ENCODE results near the gene ARHGDIA. TPM values are rescaled to one million over a fixed set of nuclear protein-coding genes. Genes with fewer than 3 reads are reported as not detected.

Gene ARHGDIA
- total RNA-seq, 1 donor from 2014 or later: 114 TPM

DNA sequence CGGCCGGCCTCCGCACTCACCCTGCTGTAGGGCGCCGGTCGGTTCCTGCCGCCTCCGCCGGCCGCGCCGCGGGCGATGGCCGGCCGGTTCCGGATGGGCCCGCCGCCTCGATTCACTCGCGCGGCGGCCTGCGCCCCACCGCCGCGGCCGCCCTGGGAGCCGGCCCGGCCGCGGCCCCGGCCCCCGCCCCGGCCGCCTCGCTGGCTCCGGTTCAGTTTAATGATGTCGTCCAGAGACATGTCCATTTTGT lies 20.1 kb upstream of the ARHGDIA start:
- intact Hi-C loops (cut with micrococcal nuclease): no loop called here
- ATAC-seq (no peak), DNase-seq (no peak)

DNA sequence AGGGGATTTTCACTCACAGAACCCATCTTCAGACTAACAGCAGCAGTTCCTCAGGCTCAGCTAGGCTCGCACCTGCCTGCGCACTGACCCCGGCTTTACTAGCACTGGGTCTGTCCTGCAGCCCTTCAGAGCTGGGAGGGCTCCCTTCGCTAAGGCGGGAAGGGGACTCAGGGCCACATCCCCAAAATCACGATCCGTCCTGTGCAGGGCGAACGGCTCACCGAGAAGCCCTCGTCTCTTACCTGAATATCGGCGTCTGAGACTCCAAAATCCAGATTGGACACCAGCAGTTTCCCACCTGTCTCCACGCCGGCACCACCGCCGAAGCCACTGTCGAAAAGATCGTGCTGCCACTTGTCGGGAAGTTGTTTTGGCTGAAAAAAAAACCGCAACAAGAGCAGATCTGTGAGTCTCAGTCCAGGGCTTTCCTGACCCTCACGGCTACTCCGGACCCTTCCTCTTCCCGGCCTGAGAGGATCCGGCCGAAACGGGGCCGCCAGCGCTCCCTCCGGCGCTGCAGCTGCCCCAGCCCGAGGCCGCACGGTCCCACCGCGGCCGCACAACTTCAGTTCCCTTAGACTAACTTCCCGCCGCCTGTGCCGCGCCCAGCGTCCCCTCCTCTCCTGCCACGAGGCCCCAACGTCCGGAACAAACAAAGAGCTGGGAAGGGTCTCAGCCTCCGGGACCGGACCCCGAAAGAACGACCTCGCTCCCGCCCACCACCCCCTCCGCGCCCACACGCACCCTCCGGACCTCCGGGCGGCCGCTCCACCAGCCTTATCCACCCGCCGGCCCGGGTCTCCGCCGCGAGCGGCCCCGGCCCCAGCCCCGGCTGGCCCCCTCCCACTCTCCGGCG lies 19.5 kb upstream of the ARHGDIA start:
- ATAC-seq: no peak
- no peak for DNase-seq
- intact Hi-C loops (cut with micrococcal nuclease): no loop called here

DNA sequence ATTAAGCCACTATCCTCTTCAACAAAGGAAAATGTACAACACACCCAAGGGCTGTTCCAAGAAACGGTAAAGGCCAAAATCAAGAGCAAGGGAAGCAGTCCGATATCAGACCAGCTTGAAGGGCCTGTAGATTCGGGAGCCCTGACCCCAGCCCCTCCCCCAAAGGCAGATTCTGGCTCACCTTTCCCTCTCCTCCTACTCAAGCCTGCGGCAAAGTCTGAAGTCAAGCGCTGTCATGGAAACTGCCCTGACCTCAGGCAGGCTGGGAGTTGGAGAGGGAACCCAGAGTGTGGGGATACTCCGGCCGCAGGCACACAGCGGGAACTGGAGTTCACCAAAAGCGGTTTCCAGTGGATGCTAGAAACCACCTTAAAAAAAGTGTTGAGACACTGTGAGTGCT lies 18.5 kb upstream of the ARHGDIA start:
- ATAC-seq: no peak
- DNase-seq: no peak
- intact Hi-C loops (cut with micrococcal nuclease): no loop called here

DNA sequence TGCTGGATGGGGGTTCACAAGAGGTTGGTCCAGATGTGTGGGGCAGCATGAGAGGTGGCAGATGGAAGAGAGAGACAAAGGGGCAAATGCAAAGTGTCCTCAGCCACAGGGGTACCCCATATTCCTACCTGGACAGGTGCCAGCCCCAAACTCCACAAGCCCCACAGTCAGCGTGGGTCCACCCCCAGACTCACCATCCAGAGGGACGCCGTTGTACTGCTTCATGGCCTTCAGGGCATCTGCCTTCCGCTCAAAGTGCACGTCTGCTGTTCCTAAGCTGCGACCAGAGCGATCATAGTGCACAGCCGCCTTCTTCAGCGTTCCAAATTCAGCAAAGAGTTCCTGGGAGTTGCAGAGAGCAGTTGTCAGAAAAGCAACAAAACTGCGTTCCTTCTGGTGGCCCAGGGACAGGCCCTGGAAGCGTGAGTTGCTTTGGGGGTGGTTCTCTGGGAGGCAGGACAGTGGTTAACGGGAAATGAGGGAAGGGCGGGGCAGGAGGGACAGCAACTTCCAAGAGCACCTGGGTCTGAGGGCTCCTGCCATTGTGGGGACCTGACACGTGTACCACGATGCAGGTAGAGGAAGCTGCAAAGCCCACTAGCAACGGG lies 18.0 kb upstream of the ARHGDIA start:
- ATAC-seq (no peak), DNase-seq (no peak)
- intact Hi-C loops (cut with micrococcal nuclease): no loop called here

DNA sequence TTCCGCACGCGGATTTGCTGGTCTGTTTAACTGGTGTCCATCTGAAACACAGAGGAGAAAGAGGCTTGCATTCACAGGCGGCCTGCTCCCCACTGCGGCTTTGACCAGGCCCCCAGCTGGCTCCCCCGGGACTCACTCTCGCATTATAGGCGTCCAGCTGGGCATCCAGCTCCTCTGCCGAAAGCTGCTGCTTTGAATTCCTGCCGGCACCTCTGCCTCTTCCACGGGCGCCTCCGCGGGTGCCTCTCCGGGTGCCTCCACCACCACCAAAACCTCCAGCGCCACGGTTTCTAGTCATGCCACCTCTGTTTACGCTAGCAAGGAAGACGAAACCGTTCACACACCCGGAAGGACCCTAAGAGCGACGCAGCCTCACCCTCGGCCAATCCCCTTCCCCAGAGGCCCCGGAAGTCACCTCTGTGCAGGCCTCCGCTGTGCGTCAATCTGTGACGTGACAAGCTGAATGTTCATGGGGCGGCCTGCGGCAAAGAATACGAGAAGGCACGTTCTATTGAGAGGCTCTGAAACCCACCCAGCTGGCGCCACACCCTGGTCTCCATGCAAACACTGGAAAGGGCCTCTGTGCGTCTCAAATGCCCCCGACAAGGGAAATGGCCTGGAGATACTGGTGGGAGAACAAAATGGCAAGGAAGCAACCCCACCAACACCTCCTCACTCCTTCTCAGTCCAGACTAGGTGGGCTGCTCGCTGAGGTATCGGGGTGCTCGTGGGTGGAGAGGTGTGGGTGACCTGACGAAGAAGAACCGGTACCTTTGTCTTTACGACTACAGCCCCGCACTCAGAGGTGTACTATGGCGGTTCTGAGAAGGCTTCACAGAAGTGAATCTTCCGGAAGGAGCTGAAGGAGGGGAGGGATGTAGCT lies 17.2 kb upstream of the ARHGDIA start:
- ATAC-seq (no peak), DNase-seq (no peak)
- intact Hi-C loops (cut with micrococcal nuclease): no loop called here

DNA sequence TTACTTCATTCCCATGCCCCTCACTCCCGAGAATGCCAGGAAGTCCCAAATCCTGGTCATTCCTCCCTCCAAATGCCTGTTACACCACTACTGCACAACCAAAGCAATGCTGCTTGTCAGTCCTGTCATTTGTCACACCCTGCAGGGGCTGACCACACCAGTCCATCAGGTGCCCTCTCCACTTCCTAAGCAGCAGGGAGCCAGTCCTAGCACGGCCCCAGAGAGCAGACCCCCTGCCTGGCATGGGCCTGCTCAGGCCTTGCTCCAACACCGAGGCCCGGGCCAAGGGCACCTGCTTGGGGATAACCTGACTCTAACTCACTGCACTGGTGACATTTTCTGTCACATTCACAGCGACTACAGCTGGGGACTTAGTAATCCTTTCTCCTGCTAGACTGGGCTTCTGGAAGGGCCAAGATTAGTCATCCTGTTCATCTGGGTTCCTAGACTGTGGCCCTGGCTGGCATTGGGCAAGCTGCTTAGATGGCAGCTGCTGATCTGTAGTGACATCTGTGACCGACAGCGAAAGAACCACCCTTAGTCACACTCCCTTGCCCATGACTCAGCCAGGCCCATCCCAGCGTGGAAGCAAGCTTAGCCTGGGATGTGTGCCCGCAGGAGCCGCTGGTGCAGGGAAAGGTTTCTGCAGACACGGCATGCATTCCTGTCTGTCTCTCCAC lies 14.9 kb upstream of the ARHGDIA start:
- ATAC-seq (no peak), DNase-seq (no peak)
- intact Hi-C loops (cut with micrococcal nuclease): no loop called here

DNA sequence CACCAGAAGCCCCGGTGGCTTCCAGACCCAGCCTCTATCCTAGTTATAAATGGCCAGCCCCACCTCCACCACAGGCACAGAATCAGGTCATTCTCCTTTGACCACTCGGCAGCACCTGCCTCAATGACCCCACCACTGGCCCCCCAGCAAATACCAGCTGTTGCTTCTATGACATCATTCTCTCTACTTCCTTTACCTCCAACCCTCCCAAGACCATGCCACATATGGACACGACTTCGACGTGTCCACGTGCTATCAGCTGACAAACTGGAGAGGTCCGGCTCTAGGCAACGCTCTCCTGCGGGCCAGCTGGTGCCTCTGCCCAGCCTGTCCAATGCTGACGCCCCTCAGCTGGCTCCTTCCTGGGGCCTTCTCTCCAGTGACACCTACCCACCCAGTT lies 14.3 kb upstream of the ARHGDIA start:
- intact Hi-C loops (cut with micrococcal nuclease): no loop called here
- no peak for ATAC-seq
- DNase-seq: no peak

DNA sequence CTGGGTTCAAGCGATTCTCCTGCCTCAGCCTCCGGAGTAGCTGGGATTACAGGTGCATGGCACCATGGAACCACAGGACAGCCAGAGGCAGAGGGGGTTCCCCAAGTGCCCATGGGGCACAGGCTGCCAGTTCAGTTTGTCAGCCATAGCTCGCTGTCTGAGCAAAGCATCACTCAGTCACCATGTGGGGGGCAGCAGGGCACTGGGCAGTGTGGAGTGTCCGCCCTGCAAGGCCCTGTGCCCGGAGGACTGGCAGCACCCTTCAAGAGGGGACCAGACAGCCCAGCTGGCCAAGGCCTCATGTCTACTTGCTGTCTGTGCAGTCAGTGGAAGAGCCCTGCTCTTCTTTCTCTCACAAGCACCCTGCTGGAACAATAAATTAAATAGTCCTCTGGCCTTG lies 13.8 kb upstream of the ARHGDIA start:
- ATAC-seq: no peak
- intact Hi-C loops (cut with micrococcal nuclease): no loop called here

DNA sequence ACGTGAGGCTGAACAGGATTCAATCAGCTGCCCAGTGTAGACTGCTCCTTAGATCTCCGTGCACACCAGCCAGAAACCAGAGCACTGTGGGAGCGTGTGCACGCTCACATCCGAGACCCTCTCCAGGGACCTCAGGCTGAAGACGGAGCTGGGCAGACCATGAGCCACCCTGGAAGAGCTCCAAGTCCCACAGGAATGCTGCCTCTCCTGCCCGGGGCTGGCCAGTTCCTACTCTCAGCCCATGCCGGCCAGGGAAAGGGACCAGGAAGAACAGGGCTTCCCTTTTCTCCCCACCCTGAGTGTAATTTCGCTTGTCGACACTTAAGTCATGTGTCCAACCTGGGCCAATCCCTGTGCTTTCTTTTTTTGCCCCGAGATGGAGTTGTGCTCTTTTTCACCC lies 13.4 kb upstream of the ARHGDIA start:
- intact Hi-C loops (cut with micrococcal nuclease): no loop called here
- DNase-seq: no peak
- peak; percentile 46 for ATAC-seq

More for the DNA sequence above, 13.8 kb upstream of the ARHGDIA start:
- DNase-seq: no peak

DNA sequence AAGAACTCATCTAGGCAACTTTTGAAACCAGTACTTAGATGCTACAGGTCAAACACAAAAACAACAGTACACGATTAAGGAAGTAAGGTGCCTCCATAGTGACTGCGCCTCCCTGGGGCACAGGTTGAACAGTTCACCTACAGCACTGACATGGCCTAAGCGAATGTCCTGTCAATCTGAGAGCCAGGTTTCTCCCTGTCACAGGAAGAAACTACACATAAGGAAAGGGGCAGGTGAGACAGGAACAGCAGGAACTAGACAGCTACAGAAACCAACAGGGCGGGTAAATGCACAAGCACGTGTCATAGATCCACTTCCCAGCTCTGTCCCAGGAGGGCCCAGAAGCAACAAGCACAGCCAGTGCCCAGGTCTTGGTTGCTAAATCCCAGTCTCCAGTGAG lies 8.0 kb upstream of the ARHGDIA start:
- intact Hi-C loops (cut with micrococcal nuclease): no loop called here
- DNase-seq: no peak
- no peak for ATAC-seq

DNA sequence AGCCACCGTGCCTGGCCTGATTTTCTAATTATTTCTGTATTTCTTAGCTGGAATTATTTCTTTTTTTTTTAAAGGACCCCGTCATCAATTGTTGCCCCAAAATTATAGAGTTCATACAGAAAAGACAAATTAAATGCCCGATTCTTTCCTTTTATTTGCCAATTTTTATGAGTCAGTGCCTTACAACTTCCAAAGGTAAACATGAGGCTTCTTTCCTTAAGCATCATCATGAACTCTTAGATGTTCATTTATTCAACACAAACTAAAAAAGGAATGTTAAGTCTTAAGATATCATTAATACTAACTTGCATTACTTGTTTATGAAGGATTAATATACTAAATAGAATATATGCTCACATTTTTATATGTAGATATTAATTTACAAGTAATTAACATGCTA lies 7.2 kb upstream of the ARHGDIA start:
- DNase-seq (no peak), ATAC-seq (no peak)
- intact Hi-C loops (cut with micrococcal nuclease): no loop called here

DNA sequence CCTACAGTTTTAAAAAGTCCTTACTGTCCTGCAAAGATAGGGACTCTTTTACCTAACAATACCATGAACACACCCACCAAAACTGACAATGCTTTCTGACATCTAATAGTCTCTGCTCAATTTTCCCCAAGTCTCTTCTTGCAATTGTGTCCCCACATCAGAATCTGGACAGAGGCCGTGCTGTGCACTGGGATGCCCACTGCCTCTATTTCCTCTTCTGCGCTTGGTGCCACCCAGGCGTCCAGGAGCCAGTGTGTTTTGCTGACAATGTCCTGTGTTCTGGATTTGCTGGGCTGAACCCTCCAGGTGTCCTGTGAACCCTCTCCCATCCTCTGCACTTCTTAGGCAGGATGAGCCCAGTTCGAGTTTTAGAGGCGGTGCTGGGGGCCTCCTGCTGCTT lies 6.4 kb upstream of the ARHGDIA start:
- intact Hi-C loops (cut with micrococcal nuclease): no loop called here
- ATAC-seq: no peak

DNA sequence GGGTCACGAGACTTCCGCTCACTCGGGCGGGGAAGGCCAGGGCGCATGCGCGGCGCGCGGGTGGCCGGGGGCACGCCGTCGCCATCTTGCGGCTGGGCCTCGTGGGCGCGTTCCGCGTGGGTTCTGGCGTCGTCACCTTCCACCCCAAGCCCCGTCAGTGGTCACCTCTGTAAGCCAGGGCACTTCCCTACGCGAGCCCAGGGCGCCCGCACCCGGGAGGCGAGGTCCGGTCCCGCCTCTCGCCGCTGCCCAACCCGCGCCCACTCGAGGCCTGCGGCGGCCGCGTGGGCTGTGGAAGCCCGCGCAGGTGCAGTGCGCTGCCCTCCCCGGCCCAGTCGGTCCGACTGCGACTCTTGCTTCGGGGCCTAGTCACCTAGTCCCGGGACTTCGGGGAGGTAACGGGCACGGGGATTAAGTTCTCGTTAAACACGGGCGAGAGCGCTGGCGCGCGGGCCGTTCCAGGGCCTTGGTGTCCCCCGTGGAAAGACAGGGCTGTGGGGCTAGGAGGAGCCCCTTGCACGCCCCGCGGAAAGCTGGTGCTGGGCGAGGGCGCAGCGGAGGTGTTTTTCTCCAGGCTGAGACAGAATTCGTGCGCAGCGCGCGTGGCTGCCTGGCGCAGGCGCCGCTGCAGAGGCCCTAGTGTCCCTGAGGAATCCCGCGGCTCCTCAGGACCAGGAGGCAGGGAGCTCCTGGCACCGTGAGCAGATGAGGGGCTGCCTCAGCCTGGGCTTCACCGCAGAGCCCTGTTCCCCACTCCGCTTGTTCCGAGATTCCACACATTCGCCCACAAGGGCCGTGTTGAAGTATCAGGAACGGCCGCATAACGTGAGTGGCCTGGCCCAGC lies 472 bp upstream of the ARHGDIA start:
- ATAC-seq (peak; percentile 53), DNase-seq (peak; percentile 98)
- intact Hi-C loops (cut with micrococcal nuclease): no loop called here

More for the DNA sequence above, 6.4 kb upstream of the ARHGDIA start:
- no peak for DNase-seq

DNA sequence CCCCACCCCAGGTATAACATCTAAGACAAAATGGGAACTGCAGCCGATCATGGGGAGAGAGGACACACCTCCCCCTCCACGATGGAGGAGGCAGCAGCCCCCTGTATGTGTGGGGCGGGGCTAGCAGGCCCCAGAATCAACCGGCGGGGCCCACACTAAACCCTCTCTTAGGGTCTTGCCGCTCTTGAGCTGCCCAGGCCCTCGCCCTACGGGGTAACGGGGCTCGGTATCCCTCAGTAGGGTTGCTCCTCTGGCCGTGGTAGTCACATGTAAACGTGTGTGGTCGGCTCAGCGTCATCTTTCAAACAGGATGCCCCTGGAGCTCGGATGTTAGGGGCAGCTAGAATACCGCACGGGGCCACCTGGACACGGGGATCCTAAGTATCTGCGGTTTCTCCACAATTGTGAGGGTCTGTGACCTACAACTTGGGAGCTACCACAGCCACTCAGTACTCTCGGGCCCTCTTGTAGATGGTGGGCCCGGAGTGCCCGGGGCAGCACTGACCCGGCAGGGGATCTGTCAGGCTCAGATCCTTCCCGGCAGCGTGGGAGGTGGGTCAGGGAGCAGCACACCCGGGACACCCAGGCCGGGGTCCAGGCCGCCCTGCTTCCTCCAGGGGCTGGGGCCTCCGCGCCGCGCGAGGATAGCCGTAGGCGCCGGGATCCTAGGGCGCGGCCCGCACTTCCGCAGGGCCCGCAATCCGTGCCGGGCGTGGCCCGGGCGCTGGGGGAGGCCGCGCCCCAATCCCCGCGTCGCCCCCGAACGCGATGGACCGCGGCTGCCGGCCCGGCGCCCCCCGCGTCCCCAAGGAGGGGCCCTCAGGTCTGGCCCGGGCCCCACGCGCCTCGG lies 781 bp downstream of the ARHGDIA start:
- intact Hi-C loops (cut with micrococcal nuclease): no loop called here
- peak; percentile 2 for ATAC-seq
- peak; percentile 64 for DNase-seq

DNA sequence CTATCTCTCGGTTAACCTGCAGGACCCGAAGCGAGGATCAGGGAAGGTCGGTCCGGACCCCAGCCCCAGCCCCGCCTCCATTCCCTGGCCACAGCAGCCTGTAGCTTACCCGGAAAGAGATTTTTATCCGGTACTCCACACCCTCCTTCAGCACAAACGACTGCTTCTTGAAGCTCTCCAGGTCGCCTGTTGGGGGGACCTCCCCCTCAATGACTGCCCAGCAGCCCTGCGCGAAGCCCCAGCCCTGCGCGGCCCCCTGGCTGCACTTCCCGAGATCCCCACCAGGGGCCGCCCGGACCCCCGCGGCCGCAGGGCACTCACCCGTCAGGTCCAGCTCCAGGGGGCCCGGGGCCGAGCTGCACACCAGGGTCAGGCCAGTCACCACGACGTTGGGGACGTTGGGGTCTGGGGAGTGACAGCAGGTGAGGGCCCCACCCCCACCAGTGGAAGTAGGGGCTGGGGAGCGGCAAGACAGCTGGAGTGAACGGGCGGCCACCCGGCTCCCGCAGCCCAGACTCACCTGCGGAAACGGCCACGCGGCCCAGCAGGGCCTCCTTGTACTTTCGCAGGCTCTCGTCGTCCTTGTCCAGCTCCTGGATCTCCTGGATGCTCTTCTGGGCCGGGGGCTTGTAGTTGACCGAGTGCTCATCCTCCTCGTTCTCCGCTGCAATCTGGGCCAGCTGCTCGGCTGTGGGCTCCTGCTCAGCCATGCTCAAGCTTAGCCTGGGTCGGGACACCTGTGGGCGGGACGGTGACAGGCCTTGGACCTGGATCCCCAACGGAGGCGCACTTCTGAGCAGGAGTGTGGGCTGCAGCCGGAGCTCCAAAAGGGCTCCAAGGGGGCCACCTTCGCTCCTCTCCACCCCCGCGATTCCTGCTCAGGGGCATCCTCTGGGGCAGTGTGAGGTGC lies 1.7 kb downstream of the ARHGDIA start:
- DNase-seq: peak; percentile 65
- intact Hi-C loops (cut with micrococcal nuclease): no loop called here
- ATAC-seq: peak; percentile 23

DNA sequence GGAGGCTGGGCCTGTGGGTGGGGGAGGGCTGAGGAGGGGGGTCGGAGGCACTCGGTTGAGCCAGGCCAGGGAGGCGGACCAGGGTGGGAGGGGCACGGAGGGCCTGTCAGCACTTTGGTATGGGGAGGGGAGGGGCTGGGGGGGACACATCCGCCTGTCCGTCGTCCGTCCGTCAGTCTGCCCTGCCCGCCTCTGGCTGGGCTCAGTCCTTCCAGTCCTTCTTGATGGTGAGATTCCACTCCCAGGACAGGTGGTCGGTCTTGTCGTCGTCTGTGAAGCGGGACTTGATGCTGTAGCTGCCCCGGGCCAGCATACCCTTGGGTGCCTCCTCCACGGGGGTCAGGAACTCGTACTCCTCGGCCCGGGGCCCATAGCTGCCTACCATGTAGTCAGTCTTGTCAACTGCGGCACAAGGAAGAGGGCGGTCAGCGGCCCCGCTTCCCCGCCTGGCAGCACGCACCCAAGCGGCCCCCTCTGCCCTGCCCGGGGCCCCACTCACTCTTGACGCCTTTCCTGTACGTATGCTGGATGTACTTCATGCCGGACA lies 2.4 kb downstream of the ARHGDIA start:
- intact Hi-C loops (cut with micrococcal nuclease): no loop called here
- DNase-seq (peak; percentile 49), ATAC-seq (peak; percentile 0)
